Measurements from ENCODE around the gene TBX2. TPM values are rescaled to one million over a fixed set of nuclear protein-coding genes. Genes with fewer than 3 reads are reported as not detected.

The TBX2 gene
- total RNA-seq, 2 donors from 2014 or later, result 0.07 TPM; not detected in 1

DNA sequence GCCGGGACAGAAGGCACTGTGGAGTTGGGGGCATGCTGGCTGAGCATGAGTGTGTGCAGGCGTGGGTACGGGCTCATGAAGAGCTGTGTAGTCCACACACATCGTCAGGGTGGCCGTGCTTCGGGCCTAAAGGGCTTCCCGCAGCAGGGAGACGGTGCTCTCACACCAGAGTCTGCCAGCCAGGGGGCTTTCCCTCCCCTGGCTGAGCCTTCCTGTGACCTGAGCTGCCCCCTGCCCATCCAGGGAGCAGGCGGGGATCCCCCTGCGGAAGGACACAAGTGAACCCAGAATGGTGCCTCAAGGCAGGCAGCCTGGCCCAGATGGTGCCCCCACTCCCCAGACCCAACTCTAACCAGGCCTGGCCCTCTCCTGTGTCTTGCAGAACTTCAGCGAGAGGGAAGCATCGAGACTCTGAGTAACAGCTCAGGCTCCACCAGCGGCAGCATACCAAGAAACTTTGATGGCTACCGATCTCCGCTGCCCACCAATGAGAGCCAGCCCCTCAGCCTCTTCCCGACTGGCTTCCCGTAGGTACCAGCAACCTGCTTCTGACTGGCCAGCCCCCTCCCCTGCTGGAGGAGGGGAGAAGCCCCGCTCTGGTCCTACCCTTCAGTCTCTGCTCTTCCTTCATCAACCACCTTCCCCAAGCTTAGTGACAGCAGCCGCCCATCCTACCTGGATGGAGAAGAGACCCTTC is 7.9 kb upstream of the TBX2 start:
- Histone ChIP-seq H3K4me3 (ENCODE audit: low read length) (no peak overlapping the region), H3K9ac (ENCODE audit: extremely low read depth, low read length, poor library complexity, severe bottlenecking) (no peak overlapping the region), H3K9me3 (ENCODE audit: control insufficient read depth, low read length) (no peaks in the 10 kb centered on the region), H3K36me3 (ENCODE audit: control insufficient read depth, insufficient read depth, low read length) (no peaks in the 10 kb centered on the region), H3K4me1 (ENCODE audit: control insufficient read depth, insufficient read depth, low read length) (peaks cover 6% of the 10 kb centered on the region), H3K27me3 (ENCODE audit: control insufficient read depth, insufficient read depth, low read length, poor library complexity, severe bottlenecking) (peaks cover 78% of the 10 kb centered on the region), H3K27ac (ENCODE audit: low read depth, low read length) (no peak overlapping the region)
- no peak for DNase-seq
- no peak overlapping the region for H3K4me3 Mint-ChIP-seq
- WGBS, 2 experiments (ENCODE audit: insufficient coverage in 1 of 2, insufficient read length in 1 of 2), result 90 to 96% methylated on average over 10 to 18 of the region's 19 CpGs
- peaks cover 5% of the 10 kb centered on the region for H3K36me3 Mint-ChIP-seq (ENCODE audit: low read depth)
- TF ChIP-seq, protein P1, sequence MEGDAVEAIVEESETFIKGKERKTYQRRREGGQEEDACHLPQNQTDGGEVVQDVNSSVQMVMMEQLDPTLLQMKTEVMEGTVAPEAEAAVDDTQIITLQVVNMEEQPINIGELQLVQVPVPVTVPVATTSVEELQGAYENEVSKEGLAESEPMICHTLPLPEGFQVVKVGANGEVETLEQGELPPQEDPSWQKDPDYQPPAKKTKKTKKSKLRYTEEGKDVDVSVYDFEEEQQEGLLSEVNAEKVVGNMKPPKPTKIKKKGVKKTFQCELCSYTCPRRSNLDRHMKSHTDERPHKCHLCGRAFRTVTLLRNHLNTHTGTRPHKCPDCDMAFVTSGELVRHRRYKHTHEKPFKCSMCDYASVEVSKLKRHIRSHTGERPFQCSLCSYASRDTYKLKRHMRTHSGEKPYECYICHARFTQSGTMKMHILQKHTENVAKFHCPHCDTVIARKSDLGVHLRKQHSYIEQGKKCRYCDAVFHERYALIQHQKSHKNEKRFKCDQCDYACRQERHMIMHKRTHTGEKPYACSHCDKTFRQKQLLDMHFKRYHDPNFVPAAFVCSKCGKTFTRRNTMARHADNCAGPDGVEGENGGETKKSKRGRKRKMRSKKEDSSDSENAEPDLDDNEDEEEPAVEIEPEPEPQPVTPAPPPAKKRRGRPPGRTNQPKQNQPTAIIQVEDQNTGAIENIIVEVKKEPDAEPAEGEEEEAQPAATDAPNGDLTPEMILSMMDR (conservative IDR thresholded peaks at IDR 0.05), result no peak
- H3K4me1 Mint-ChIP-seq, result peaks cover 27% of the 10 kb centered on the region
- peaks cover 76% of the 10 kb centered on the region for H3K27me3 Mint-ChIP-seq (ENCODE audit: insufficient read depth)
- peaks cover 2% of the 10 kb centered on the region for H3K9me3 Mint-ChIP-seq
- H3K27ac Mint-ChIP-seq, result no peak overlapping the region

DNA sequence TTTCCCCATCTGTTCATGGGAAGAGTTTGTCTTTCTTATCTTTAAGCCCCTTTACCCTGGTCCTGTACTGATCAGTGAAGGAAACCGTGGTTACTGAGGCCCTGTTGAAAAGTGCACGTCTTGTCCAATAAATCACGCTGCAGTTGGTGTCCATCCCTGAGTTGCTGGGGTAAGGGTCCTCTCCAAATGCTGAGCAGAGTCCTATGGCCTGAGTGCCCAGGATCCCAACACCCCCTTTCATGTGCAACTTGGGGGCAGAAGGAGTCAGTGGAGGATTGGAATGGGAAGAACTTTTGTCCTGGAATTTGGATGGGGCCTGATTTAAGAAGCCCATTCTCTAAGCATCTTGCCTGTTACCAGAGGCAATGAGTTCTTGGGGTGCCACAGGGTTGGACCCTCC is 7.0 kb upstream of the TBX2 start:
- DNase-seq, result no peak
- Mint-ChIP-seq H3K4me1 (peaks cover 27% of the 10 kb centered on the region), H3K9me3 (peaks cover 2% of the 10 kb centered on the region), H3K27me3 (ENCODE audit: insufficient read depth) (peaks cover 81% of the 10 kb centered on the region), H3K27ac (no peak overlapping the region), H3K4me3 (no peak overlapping the region), H3K36me3 (ENCODE audit: low read depth) (peaks cover 5% of the 10 kb centered on the region)
- TF ChIP-seq, protein P1 (conservative IDR thresholded peaks at IDR 0.05), result no peak
- peaks cover 6% of the 10 kb centered on the region for H3K4me1 ChIP-seq (ENCODE audit: control insufficient read depth, insufficient read depth, low read length)
- H3K27ac ChIP-seq (ENCODE audit: low read depth, low read length), result no peak overlapping the region
- H3K4me3 ChIP-seq (ENCODE audit: low read length), result no peak overlapping the region
- H3K36me3 ChIP-seq (ENCODE audit: control insufficient read depth, insufficient read depth, low read length), result no peaks in the 10 kb centered on the region
- 94 to 100% methylated on average over 3 of the region's 3 CpGs for WGBS, 2 experiments (ENCODE audit: insufficient coverage in 1 of 2, insufficient read length in 1 of 2)
- no peaks in the 10 kb centered on the region for H3K9me3 ChIP-seq (ENCODE audit: control insufficient read depth, low read length)
- no peak overlapping the region for H3K9ac ChIP-seq (ENCODE audit: extremely low read depth, low read length, poor library complexity, severe bottlenecking)
- peaks cover 87% of the 10 kb centered on the region for H3K27me3 ChIP-seq (ENCODE audit: control insufficient read depth, insufficient read depth, low read length, poor library complexity, severe bottlenecking)

DNA sequence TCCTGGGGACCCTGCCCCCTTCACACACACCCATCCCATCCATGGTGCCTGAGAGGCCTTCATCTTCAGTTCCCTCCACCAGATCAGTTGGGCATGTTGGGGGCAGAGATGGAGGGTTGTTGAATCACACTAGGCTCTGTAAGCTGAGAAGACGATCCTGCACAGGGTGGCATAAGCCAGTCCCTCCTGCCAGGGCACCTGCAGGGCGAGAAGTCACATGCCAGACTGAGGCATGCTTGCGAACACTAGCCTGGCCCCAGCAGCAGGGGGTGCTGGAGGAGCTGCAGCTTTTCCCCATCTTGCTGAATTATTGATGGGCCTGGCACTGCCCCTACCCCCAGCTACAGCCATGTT is 6.1 kb upstream of the TBX2 start:
- Mint-ChIP-seq H3K36me3 (ENCODE audit: low read depth) (peaks cover 5% of the 10 kb centered on the region), H3K27ac (no peak overlapping the region), H3K9me3 (peaks cover 2% of the 10 kb centered on the region), H3K4me1 (peaks cover 29% of the 10 kb centered on the region), H3K27me3 (ENCODE audit: insufficient read depth) (peaks cover 87% of the 10 kb centered on the region), H3K4me3 (no peak overlapping the region)
- Histone ChIP-seq H3K4me3 (ENCODE audit: low read length) (no peak overlapping the region), H3K36me3 (ENCODE audit: control insufficient read depth, insufficient read depth, low read length) (no peaks in the 10 kb centered on the region), H3K27ac (ENCODE audit: low read depth, low read length) (no peak overlapping the region), H3K27me3 (ENCODE audit: control insufficient read depth, insufficient read depth, low read length, poor library complexity, severe bottlenecking) (peaks cover 91% of the 10 kb centered on the region), H3K4me1 (ENCODE audit: control insufficient read depth, insufficient read depth, low read length) (peaks cover 6% of the 10 kb centered on the region), H3K9me3 (ENCODE audit: control insufficient read depth, low read length) (no peaks in the 10 kb centered on the region), H3K9ac (ENCODE audit: extremely low read depth, low read length, poor library complexity, severe bottlenecking) (no peak overlapping the region)
- TF ChIP-seq, protein P1 (conservative IDR thresholded peaks at IDR 0.05), result peak; percentile 59
- 79 to 84% methylated on average over 2 to 3 of the region's 3 CpGs for WGBS, 2 experiments (ENCODE audit: insufficient coverage in 1 of 2, insufficient read length in 1 of 2)
- peak; percentile 81 for DNase-seq
